B cell (primary cell): ENCODE results near the gene SIRPG.

ENCODE experiments used
- CTCF ChIP-seq: fragments of 200-600 bp; IDR thresholded peaks from one replicate; pipeline ENCODE4 v1.8.0; 2022; ENCODE audit warnings: antibody characterized with exemption, mild to moderate bottlenecking
- EZH2 ChIP-seq: IDR thresholded peaks from 2 replicates; pipeline ENCODE4 v1.6.1; 2012; ENCODE audit warnings: borderline replicate concordance, low read depth, mild to moderate bottlenecking, moderate library complexity, low read length; ENCODE audit not compliant: insufficient read depth, poor library complexity, severe bottlenecking

- no peak for TF ChIP-seq CTCF
- TF ChIP-seq EZH2 = no peak
These were observed 56.8 kb downstream of the SIRPG start for GRCh38 chr20:1600736-1601135.
